HG03066 (cell line): ENCODE measurements around the gene SIX2.

Experiments
- ATAC-seq: cut with Tn5 transposase; IDR thresholded peaks from one replicate; pipeline ENCODE4 v1.9.1; 2021; ENCODE audit warnings: low read depth; ENCODE audit not compliant: unreplicated experiment

Gene SIX2

GRCh38 chr2:45003579-45004551, 5.4 kb downstream of the SIX2 start:
- no peak for ATAC-seq

GRCh38 chr2:45002686-45003085, 6.6 kb downstream of the SIX2 start:
- ATAC-seq: no peak

- ATAC-seq: no peak
These were observed 7.3 kb downstream of the SIX2 start for GRCh38 chr2:45001869-45002385.

- ATAC-seq: no peak
These were observed 8.1 kb downstream of the SIX2 start for GRCh38 chr2:45000921-45001868.

- no peak for ATAC-seq
These were observed 8.8 kb downstream of the SIX2 start for GRCh38 chr2:45000341-45000901.

- no peak for ATAC-seq
These were observed 9.7 kb downstream of the SIX2 start for GRCh38 chr2:44999540-44999939.

GRCh38 chr2:44997963-44998362, 11.3 kb downstream of the SIX2 start:
- no peak for ATAC-seq

- ATAC-seq: no peak
These were observed 12.9 kb downstream of the SIX2 start for GRCh38 chr2:44996356-44996755.

GRCh38 chr2:44994377-44994776, 14.9 kb downstream of the SIX2 start:
- ATAC-seq: no peak

GRCh38 chr2:44989176-44989575, 20.1 kb downstream of the SIX2 start:
- no peak for ATAC-seq

- no peak for ATAC-seq
These were observed 25.2 kb downstream of the SIX2 start for GRCh38 chr2:44983836-44984604.

- no peak for ATAC-seq
These were observed 27.5 kb downstream of the SIX2 start for GRCh38 chr2:44981714-44982108.

- ATAC-seq: no peak
These were observed 28.2 kb downstream of the SIX2 start for GRCh38 chr2:44980751-44981713.

- no peak for ATAC-seq
These were observed 29.7 kb downstream of the SIX2 start for GRCh38 chr2:44979581-44979980.

- ATAC-seq: no peak
These were observed 33.4 kb downstream of the SIX2 start for GRCh38 chr2:44975571-44976450.

GRCh38 chr2:44974064-44974715, 35.1 kb downstream of the SIX2 start:
- ATAC-seq: no peak

- ATAC-seq: no peak
These were observed 36.3 kb downstream of the SIX2 start for GRCh38 chr2:44972771-44973535.
